SK-N-SH (cell line): ENCODE measurements around the gene EME2. TPM values are rescaled to one million over a fixed set of nuclear protein-coding genes. Genes with fewer than 3 reads are reported as not detected.

Source experiments
- CTCF ChIA-PET: fragments of 300-600, 350-600 bp; formaldehyde crosslinking; extraction: SDS; loops from one replicate; lab custom pipeline; 2021; lab: Yijun Ruan, JAX
- POLR2A ChIA-PET: fragments of 350-600 bp; sonication (Branson Sonifier 250); formaldehyde crosslinking; extraction: SDS; loops from one replicate; lab custom pipeline; 2020; ENCODE audit warnings: antibody characterized with exemption, inconsistent platforms; lab: Yijun Ruan, JAX
- DNase-seq: peaks from one replicate; pipeline ENCODE4 v3.0.0; 2012
- H2AFZ ChIP-seq: fragments of 200-600 bp; sonication (generic); 2 replicates; pipeline ENCODE4 v1.8.1; 2016; ENCODE audit warnings: antibody characterized with exemption, mild to moderate bottlenecking, low read depth
- H3F3A ChIP-seq: fragments of 200-600 bp; sonication (generic); replicated peaks from 2 replicates; pipeline ENCODE3; 2016; ENCODE audit warnings: antibody characterized with exemption, mild to moderate bottlenecking; ENCODE audit not compliant: insufficient read depth
- H3K27ac ChIP-seq, 2 experiments: fragments of 200-500 bp in 1 of 2; fragments of 200-600 bp in 1 of 2; sonication (Bioruptor generic) in 1 of 2; sonication (generic), shearing (Covaris generic) in 1 of 2; 2 replicates each; pipeline versions ENCODE4 v1.5.1 to v1.6.1; 2014 to 2016; ENCODE audit warnings: low read depth in 2 of 2, inconsistent platforms in 1 of 2, low read length in 1 of 2, mild to moderate bottlenecking in 1 of 2, mixed read lengths in 1 of 2
- H3K27me3 ChIP-seq: fragments of 200-600 bp; sonication (generic), shearing (Covaris generic); 2 replicates; pipeline ENCODE4 v1.6.1; 2016; ENCODE audit warnings: mixed run types; ENCODE audit not compliant: insufficient read depth
- H3K36me3 ChIP-seq, 2 experiments: fragments of 200-500 bp in 1 of 2; fragments of 200-600 bp in 1 of 2; sonication (Bioruptor generic) in 1 of 2; sonication (generic) in 1 of 2; replicated peaks in 1 of 2; 2 replicates each; pipeline versions ENCODE3 to v1.5.1; 2014 to 2016; ENCODE audit warnings: low read length in 1 of 2, mild to moderate bottlenecking in 1 of 2; ENCODE audit not compliant: insufficient read depth in 2 of 2, control insufficient read depth in 1 of 2
- H3K4me1 ChIP-seq, 2 experiments: fragments of 200-500 bp in 1 of 2; fragments of 200-600 bp in 1 of 2; sonication (Bioruptor generic) in 1 of 2; sonication (generic), shearing (Covaris generic) in 1 of 2; 2 replicates each; pipeline versions ENCODE4 v1.5.1 to v1.6.1; 2014 to 2016; ENCODE audit warnings: low read depth in 1 of 2, low read length in 1 of 2, mixed run types in 1 of 2; ENCODE audit not compliant: insufficient read depth in 2 of 2, control insufficient read depth in 1 of 2
- H3K4me2 ChIP-seq: fragments of 200-600 bp; sonication (generic), shearing (Covaris generic); 2 replicates; pipeline ENCODE4 v1.6.1; 2017; ENCODE audit warnings: mixed run types
- H3K4me3 ChIP-seq, 2 experiments: fragments of 200-500 bp in 1 of 2; fragments of 200-600 bp in 1 of 2; sonication (Bioruptor generic) in 1 of 2; sonication (generic), shearing (Covaris generic) in 1 of 2; 2 replicates each; pipeline versions ENCODE4 v1.5.1 to v1.8.1; 2014 to 2016; ENCODE audit warnings: low read depth in 2 of 2, inconsistent platforms in 1 of 2, low read length in 1 of 2, mild to moderate bottlenecking in 1 of 2, mixed read lengths in 1 of 2, moderate library complexity in 1 of 2
- H3K79me2 ChIP-seq: fragments of 200-600 bp; sonication (generic); 2 replicates; pipeline ENCODE4 v1.8.1; 2017; ENCODE audit warnings: mild to moderate bottlenecking; ENCODE audit not compliant: insufficient read depth
- H3K9ac ChIP-seq: fragments of 200-600 bp; sonication (generic); 2 replicates; pipeline ENCODE4 v1.6.1; 2017; ENCODE audit warnings: mixed run types
- H3K9me2 ChIP-seq: fragments of 200-600 bp; sonication (generic); 2 replicates; pipeline ENCODE4 v1.6.1; 2017; ENCODE audit warnings: mixed run types
- H3K9me3 ChIP-seq: fragments of 200-600 bp; sonication (generic); 2 replicates; pipeline ENCODE4 v1.6.1; 2017; ENCODE audit warnings: mixed run types, mild to moderate bottlenecking, moderate library complexity
- H4K20me1 ChIP-seq: fragments of 200-600 bp; sonication (generic); 2 replicates; pipeline ENCODE4 v1.6.1; 2017; ENCODE audit warnings: mild to moderate bottlenecking, mixed run types; ENCODE audit not compliant: insufficient read depth
- EP300 ChIP-seq, 2 experiments: IDR thresholded peaks; 2 replicates each; pipeline versions ENCODE4 v1.4.0 to v1.6.1; 2012; ENCODE audit warnings: borderline replicate concordance in 1 of 2, low read depth in 1 of 2, low read length in 1 of 2
- EZH2phosphoT487 ChIP-seq: fragments of 200-600 bp; sonication (generic); IDR thresholded peaks from 2 replicates; pipeline ENCODE4 v1.6.1; 2017; ENCODE audit warnings: low read depth, mixed run types, mild to moderate bottlenecking, antibody characterized with exemption, moderate library complexity, borderline replicate concordance
- FOSL2 ChIP-seq: IDR thresholded peaks from 2 replicates; pipeline ENCODE4 v1.4.0; 2012; ENCODE audit warnings: low read depth, mild to moderate bottlenecking, moderate library complexity, borderline replicate concordance
- FOXJ3 ChIP-seq: sonication (generic); formaldehyde crosslinking; IDR thresholded peaks from 2 replicates; pipeline ENCODE4 v1.5.1; 2020; ENCODE audit warnings: mild to moderate bottlenecking, missing genetic modification reagents
- FOXM1 ChIP-seq: IDR thresholded peaks from 2 replicates; pipeline ENCODE4 v1.4.0; 2012; ENCODE audit warnings: low read depth, mild to moderate bottlenecking
- MEF2A ChIP-seq: IDR thresholded peaks from 2 replicates; pipeline ENCODE4 v1.4.0; 2012; ENCODE audit warnings: low read depth, borderline replicate concordance
- POLR2AphosphoS5 ChIP-seq: IDR thresholded peaks from 2 replicates; pipeline ENCODE4 v1.6.1; 2012; ENCODE audit warnings: low read depth, low read length
- RAD21 ChIP-seq: IDR thresholded peaks from 2 replicates; pipeline ENCODE4 v1.6.1; 2012; ENCODE audit warnings: mild to moderate bottlenecking, low read length
- RCOR1 ChIP-seq: fragments of 150-350 bp; IDR thresholded peaks from 2 replicates; pipeline ENCODE4 v1.6.1; 2017; ENCODE audit warnings: antibody characterized with exemption, low read length
- RXRA ChIP-seq: IDR thresholded peaks from 2 replicates; pipeline ENCODE4 v1.4.0; 2012; ENCODE audit warnings: low read depth, mild to moderate bottlenecking, borderline replicate concordance
- SIN3A ChIP-seq: IDR thresholded peaks from 2 replicates; pipeline ENCODE4 v1.6.1; 2012; ENCODE audit warnings: low read depth, mild to moderate bottlenecking, low read length, moderate library complexity, borderline replicate concordance
- SMC3 ChIP-seq: IDR thresholded peaks from 2 replicates; pipeline ENCODE4 v1.6.1; 2012; ENCODE audit warnings: low read depth, low read length, improper control_type of control experiment
- TAF1 ChIP-seq: IDR thresholded peaks from 2 replicates; pipeline ENCODE4 v1.6.1; 2012; ENCODE audit warnings: low read depth, mild to moderate bottlenecking, low read length, moderate library complexity, borderline replicate concordance
- TCF12 ChIP-seq: IDR thresholded peaks from 2 replicates; pipeline ENCODE4 v1.4.0; 2012
- YY1 ChIP-seq: IDR thresholded peaks from 2 replicates; pipeline ENCODE4 v1.4.0; 2012; ENCODE audit warnings: low read depth, mild to moderate bottlenecking
- WGBS: methylation state at CpG from one replicate; pipeline ENCODE4 v1.1.6; 2017; ENCODE audit warnings: low lambda C conversion rate; 5-methylcytosine and 5-hydroxymethylcytosine counted together
- polyA plus RNA-seq, 3 experiments: library from polyadenylated mRNA; depleted of rRNA; stranded (reverse); fragments of >200 nt; gene quantifications; 2 replicates each; pipeline ENCODE4 v1.2.3, GENCODE V29; 2012
- TF ChIP-seq, protein P1 (sequence below): IDR thresholded peaks from 2 replicates; pipeline ENCODE4; 2012
- TF ChIP-seq, protein P2 (sequence below): fragments of 150-350 bp; IDR thresholded peaks from 2 replicates; pipeline ENCODE4 v1.6.1; 2016; ENCODE audit warnings: mild to moderate bottlenecking, low read depth, low read length
- TF ChIP-seq, protein P3 (sequence below): fragments of 150-350 bp; IDR thresholded peaks from 2 replicates; pipeline ENCODE4 v1.6.1; 2017; ENCODE audit warnings: antibody characterized with exemption, low read length, low read depth, borderline replicate concordance
- TF ChIP-seq, protein P4 (sequence below): IDR thresholded peaks from 2 replicates; pipeline ENCODE4 v1.4.0; 2012; ENCODE audit warnings: low read depth, borderline replicate concordance
- TF ChIP-seq, protein P5 (sequence below): IDR thresholded peaks from 2 replicates; pipeline ENCODE4 v1.4.0; 2012; ENCODE audit warnings: low read depth

The EME2 gene
- polyA plus RNA-seq, 1 of the 3 experiments (the other 2 are of a cell fraction) = 10.1 TPM

DNA sequence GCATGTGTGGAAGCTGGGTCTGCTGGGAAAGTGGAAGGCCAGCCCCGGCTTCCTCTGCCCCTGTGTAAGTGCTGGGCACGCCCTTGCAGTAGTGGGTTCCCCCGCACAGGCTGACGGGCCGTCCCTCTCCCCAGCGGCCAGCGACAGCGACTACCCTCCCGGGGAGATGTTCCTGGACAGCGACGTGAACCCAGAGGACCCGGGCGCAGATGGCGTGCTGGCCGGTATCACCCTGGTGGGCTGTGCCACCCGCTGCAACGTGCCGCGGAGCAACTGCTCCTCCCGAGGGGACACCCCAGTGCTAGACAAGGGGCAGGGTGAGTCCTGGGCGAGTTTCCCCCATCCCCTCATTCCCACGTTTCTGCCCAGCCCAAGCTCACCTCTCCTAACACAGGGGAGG is 6.8 kb upstream of the EME2 start (continued):
- no peak for TF ChIP-seq TAF1
- TF ChIP-seq, protein P1, sequence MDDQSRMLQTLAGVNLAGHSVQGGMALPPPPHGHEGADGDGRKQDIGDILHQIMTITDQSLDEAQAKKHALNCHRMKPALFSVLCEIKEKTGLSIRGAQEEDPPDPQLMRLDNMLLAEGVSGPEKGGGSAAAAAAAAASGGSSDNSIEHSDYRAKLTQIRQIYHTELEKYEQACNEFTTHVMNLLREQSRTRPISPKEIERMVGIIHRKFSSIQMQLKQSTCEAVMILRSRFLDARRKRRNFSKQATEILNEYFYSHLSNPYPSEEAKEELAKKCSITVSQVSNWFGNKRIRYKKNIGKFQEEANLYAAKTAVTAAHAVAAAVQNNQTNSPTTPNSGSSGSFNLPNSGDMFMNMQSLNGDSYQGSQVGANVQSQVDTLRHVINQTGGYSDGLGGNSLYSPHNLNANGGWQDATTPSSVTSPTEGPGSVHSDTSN = no peak
- TF ChIP-seq, protein P2, sequence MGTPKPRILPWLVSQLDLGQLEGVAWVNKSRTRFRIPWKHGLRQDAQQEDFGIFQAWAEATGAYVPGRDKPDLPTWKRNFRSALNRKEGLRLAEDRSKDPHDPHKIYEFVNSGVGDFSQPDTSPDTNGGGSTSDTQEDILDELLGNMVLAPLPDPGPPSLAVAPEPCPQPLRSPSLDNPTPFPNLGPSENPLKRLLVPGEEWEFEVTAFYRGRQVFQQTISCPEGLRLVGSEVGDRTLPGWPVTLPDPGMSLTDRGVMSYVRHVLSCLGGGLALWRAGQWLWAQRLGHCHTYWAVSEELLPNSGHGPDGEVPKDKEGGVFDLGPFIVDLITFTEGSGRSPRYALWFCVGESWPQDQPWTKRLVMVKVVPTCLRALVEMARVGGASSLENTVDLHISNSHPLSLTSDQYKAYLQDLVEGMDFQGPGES = no peak

DNA sequence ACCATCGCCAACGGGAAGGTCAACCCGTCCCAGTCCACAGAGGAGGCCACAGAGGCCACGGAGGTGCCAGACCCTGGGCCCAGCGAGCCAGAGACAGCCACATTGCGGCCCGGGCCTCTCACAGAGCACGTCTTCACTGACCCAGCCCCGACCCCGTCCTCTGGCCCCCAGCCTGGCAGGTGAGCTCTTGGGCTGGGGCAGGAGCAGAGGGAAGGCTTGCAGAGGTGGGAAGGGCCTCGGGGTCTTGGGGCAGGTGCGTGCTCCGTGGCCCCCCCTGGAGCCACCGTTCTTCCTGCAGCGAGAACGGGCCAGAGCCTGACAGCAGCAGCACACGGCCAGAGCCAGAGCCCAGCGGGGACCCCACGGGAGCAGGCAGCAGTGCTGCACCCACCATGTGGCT is 6.4 kb upstream of the EME2 start:
- POLR2A ChIA-PET = no interaction called here
- H3K9ac ChIP-seq = no peak overlapping the region
- TF ChIP-seq EZH2phosphoT487 (no peak), FOXM1 (no peak), RXRA (no peak), TAF1 (no peak), POLR2AphosphoS5 (no peak), EP300 (IDR thresholded peaks at IDR 0.05; ENCODE audit: borderline replicate concordance in 1 of 2, low read depth in 1 of 2, low read length in 1 of 2) (no peak), YY1 (no peak), FOSL2 (no peak), MEF2A (no peak), RCOR1 (no peak), SIN3A (no peak), RAD21 (no peak), SMC3 (no peak), TCF12 (no peak), FOXJ3 (CRISPR knock-in tag) (no peak)
- TF ChIP-seq, protein P3, sequence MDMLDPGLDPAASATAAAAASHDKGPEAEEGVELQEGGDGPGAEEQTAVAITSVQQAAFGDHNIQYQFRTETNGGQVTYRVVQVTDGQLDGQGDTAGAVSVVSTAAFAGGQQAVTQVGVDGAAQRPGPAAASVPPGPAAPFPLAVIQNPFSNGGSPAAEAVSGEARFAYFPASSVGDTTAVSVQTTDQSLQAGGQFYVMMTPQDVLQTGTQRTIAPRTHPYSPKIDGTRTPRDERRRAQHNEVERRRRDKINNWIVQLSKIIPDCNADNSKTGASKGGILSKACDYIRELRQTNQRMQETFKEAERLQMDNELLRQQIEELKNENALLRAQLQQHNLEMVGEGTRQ = no peak
- TF ChIP-seq, protein P2 = no peak
- TF ChIP-seq, protein P4, sequence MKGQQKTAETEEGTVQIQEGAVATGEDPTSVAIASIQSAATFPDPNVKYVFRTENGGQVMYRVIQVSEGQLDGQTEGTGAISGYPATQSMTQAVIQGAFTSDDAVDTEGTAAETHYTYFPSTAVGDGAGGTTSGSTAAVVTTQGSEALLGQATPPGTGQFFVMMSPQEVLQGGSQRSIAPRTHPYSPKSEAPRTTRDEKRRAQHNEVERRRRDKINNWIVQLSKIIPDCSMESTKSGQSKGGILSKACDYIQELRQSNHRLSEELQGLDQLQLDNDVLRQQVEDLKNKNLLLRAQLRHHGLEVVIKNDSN = no peak
- TF ChIP-seq, protein P5, sequence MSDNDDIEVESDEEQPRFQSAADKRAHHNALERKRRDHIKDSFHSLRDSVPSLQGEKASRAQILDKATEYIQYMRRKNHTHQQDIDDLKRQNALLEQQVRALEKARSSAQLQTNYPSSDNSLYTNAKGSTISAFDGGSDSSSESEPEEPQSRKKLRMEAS = no peak
- TF ChIP-seq, protein P1 = no peak
- TF ChIP-seq, all 33 proteins: peak for 0
- H3K9me3 ChIP-seq = no peaks in the 10 kb centered on the region
- no peak overlapping the region for H3K4me2 ChIP-seq
- H3K27me3 ChIP-seq = no peaks in the 10 kb centered on the region
- CTCF ChIA-PET = interaction anchor here (1.3 to 1.8 kb wide), 2 partner anchors 43 to 60 kb away, joined by 4 to 8 read pairs; partner anchors contain the start of gene MAPK8IP3
- DNase-seq = no peak
- no peak overlapping the region for H3K4me3 ChIP-seq
- H3K36me3 ChIP-seq = peaks cover 6 to 73% of the 10 kb centered on the region in 2 experiments
- H3K79me2 ChIP-seq = no peaks in the 10 kb centered on the region
- 0 out of 2 replicates have a peak, but pooled peaks cover 5% of the 10 kb centered on the region for H4K20me1 ChIP-seq
- peaks cover 0 to 12% of the 10 kb centered on the region in 2 experiments; a peak in 1 of 4 replicates for H3K4me1 ChIP-seq
- H3K9me2 ChIP-seq = no peaks in the 10 kb centered on the region
- H3K27ac ChIP-seq = no peak overlapping the region
- peaks cover 5% of the 10 kb centered on the region for H3F3A ChIP-seq
- H2AFZ ChIP-seq = no peak overlapping the region
- WGBS = no CpG with 5 or more reads among the region's 19 CpGs
